NCI-H345 (cell line): ENCODE measurements around the gene RSAD1.
A peak's percentile ranks its signal among the peaks of the same experiment; 100 is the strongest.

Source experiments
- DNase-seq: peaks from one replicate; lab custom pipeline; 2025; lab: John Stamatoyannopoulos, UW

Gene RSAD1

DNA sequence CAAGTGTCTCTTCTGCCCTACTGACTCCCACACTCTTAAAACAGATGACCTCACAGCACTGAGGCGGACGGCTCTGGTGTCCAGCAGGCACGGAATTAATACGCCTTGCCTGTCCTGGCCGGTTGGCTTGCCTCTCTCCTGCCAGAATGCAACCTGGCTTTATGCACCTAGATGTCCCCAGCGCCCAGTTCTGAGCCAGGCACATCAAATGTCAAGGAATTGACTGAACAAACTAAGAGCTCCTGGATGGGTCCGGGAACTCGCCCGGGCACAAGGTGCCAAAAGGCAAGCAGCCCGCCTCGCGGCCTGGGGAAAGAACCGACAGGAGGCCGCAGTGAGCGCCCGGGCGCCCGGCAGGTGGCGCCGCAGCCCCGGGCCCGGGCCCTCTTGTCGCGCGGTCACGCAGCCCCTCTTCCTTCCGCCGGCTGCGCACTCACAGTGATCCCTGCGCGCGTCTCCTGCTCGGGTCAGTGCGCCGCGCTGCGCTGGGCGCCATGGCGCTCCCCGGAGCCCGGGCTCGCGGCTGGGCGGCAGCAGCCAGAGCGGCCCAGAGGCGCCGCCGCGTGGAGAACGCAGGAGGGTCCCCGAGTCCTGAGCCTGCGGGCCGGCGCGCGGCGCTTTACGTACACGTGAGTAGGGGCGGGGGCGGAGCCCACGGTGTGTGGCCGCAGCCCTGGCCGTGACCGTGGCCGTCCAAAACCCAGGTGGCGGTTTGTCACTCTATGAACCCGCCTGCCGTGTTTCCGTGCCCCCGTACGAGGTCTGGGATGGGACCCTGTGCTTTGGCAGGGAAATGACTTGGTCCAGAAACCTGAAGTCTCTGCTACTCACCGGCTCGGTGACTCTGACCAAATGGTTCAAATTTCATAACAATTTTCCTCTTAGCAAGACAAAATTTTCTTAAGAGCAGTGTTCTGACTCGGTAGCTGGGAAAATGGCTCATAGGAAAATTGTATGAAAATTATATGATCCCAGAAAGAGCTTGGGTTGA, at the start of gene RSAD1:
Gene RSAD1, plus strand, starts transcription at position 470 of the 991 bp plus-strand sequence. Its CDS starts 25 bp downstream, at position 495.
- peak; percentile 83 for DNase-seq

- no peak for DNase-seq
These were observed 48.9 kb upstream of the RSAD1 start for GRCh38 chr17:50429793-50430192.

DNA sequence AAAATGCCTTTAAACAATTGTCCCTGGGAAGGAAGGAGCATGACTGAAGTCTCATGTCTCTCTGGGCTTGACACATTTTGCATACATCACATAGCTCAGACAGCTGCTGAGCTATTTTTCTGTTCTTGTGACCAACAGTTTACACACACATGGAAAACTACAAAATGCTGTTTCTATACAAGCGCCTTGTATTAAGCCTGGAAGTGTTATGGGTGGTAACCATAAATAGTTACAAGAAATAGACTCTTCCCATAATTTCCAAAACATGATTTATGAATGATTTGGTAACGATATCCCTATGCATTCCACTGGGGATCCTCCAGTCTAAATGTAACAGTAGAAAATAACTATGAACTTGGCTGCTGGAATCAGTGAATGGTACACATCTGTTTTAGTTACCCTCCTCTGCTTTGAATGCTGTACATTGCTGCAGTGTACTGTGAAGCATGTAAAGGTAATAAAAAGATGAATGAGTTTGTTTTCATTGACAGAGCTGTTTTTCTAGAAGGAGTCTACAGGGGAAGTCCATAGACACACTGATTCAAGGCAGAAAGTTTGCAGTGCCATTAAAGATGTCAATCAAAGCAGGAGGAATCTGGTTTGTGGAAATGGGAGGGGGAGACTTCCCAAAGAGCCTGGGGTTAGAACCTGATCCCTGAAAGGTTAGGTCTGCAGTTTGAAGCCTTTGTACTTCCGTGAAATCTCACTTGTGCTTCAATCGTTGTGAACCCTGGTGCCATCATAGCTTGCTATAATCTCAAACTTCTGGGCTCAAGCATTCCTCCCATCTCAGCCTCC, 47.6 kb upstream of the RSAD1 start:
- DNase-seq: no peak

DNA sequence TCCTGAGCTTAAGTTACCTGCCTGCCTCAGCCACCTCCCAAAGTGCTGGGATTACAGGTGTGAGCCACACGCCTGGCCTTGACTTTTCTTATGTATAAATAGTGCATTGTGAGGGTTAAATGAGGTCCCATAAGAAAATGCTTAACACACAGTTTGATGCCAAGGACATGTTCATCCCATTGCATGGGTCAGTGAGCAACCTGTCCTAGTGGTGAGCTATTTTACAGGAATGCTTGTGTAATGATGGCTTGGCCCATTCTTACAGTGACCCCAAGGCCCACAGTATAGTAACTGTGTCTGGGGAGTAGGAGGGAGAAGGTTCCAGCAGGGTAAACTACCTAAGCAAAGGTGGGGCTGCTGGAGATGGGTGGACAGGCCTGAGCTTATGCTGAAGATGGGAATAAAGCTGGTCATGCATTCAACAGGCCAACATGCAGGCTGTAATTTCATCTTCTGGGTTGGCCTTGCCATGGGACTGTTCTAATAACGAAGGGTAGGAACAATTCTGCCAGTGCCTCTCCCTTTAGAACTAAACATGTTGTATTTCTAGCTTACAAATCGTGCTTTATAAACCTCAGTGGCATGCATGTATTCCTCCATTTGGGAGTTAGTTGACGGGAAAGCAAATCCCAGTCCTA, 46.4 kb upstream of the RSAD1 start:
- DNase-seq: no peak

GRCh38 chr17:50437409-50437808, 41.3 kb upstream of the RSAD1 start:
- DNase-seq: no peak

DNA sequence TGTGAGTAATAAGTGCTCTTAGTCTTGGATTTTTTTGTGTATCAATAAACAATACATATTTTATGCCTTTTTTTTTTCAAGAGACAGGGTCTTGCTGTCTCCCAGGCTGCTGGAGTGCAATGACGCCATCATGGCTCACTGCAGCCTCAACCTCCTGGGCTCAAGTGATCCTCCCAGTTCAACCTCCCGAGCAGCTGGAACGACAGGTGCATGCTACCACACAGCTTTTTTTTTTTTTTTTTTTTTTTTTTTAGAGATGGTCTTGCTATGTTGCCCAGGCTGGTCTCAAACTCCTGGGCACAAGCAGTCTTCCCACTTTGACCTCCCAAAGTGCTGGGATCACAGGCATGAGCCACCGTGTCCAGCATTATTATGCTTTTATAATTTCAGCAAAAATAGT, 39.7 kb upstream of the RSAD1 start:
- DNase-seq: no peak

DNA sequence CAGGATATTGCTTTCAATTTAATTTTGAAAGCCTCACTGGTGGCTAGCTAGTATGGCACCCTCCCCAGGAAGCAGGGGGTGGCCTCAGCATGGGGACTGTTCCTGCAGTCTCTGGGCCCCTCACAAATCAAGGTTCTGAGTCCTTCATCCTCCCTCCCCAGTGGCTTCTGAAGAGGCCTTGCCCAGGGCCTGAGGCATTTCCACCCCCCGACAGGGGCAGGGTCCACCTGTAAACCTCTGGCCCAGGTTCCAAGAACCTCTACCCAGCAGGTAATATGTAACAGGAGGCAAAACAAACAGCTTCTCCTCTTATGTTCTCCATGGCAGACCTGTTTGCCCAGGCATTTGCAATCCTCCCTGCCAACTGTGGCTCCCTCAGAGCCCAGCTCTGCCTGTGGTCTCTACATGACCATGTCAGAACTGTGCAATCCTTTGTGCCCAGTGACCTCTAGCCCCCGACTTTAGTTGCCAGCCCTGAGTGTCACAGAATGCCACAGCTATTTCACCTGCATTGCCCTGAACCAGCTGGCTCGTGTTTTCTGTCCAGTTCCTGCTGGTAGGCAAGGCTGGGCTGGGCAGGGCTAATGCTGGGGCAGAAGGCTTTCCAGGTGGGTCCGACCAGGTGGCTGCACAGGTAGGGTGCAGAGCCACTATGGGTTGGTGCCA, 38.4 kb upstream of the RSAD1 start:
- DNase-seq: peak; percentile 36

DNA sequence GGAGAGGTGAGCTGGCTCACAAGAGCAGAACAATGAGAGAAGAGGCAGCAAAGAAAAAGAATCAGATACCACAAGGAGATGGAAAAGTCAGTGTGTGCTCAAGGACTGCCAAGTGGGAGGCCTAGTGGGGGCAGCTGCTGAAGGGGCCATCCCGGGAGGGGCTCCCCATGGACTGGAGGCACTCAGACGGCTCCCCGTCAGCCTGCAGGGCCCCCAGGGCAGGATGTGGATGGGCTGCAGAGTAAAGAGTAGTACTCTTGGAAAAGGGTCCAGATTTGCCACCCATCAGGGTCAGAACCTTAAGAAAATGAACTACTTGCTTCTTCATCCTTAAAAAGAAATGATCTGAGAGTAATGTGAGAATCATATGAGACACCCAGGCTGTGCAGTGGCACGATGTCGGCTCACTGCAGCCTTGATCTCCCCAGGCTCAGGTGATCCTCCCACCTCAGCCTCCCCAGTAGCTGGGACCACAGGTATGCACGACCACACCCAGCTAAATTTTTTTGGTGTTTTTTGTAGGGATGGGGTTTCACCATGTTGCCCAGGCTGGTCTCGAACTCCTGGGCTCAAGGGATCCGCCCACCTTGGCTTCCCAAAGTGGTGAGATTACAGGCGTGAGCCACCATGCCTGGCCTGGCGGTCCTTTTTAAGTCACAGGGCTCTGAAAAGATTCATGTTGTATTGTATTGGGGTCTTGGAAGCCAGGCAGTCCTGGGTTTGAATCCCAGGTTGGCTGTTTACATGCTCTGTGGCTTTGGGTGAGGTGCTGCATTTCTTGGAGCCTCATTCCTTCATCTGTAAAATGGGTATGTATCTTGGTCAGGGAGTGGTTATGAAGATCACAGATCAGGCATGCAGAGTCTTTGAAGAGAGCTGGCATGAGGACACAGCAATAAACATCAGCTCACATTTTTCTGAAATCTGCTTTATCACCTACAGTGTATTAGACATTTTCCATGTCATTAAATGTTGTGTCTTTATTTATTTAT, 37.5 kb upstream of the RSAD1 start:
- DNase-seq: no peak

DNA sequence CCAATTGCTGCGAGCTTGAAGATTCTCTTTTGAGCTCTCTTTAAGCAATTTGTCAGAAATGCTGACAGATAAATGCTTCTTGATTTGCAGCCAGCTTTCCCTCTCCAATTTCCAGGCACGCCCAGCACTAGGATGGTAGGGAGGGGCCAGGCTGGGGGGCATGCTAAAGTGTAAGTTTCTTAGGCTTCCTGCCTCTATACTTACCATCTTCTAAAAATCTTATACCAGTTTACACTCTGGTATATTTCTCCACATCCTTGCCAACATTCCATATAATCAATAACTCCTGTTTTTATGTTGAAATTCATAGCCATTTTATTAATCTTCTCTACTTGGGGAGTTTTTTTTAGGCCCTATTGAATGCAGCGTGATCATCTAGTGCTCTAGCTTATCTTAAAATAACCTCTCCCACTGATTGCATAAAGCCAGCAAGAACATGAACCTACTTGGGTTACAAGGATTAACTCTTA, 35.1 kb upstream of the RSAD1 start:
- DNase-seq: no peak

- no peak for DNase-seq
These were observed 33.6 kb upstream of the RSAD1 start for GRCh38 chr17:50444841-50445715.

GRCh38 chr17:50445730-50446325, 32.8 kb upstream of the RSAD1 start:
- no peak for DNase-seq

DNA sequence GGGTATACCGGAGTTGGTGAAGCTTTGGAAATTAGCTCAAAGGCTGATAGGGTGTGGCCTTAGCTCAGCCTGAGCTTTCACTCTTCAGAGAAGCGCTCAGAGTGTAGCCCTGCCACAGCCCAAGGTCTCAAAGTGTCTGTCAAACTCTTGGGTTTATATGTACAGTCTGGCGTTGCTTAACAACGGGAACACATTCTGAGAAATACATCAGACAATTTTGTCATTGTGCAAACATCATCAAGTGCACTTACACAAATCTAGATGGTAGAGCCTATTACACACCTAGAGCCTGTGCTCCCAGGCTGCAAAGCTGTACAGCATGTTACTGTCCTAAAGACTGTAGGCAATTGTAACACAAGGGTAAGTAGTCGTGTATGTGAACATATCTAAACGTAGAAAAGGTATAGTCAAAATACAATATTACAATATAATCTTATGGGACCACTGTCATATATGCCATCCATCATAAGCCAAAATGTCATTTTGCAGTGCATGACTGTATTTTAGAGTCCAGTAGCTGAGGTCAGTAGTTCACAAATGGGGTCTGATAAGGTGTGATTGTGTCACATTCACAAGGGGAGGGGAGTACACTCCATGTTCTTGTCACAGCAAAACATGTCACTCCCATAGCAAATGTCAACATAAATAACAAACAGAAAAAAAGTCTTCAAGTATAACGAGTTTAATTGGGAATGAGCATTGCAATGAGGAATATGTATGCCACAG, 30.6 kb upstream of the RSAD1 start:
- peak; percentile 16 for DNase-seq

DNA sequence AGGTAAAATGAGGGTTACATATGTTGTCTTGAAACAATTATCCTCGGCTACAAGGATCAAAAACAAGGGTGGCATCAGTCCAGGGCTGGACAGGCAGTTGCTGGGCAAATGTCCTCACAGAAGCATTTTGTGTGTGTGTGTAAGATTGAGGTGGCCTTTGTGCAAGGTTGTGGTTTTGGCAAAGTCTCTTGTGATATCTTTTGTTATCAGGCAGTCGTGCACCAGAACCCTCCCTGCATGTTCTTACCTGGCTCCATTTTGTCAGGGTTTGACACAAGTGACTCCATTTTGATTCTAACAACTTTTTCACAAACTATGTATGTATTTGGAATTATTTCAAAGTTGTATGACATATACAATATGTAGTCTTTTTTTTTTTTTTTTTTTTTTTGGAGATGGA, 30.0 kb upstream of the RSAD1 start:
- DNase-seq: no peak

DNA sequence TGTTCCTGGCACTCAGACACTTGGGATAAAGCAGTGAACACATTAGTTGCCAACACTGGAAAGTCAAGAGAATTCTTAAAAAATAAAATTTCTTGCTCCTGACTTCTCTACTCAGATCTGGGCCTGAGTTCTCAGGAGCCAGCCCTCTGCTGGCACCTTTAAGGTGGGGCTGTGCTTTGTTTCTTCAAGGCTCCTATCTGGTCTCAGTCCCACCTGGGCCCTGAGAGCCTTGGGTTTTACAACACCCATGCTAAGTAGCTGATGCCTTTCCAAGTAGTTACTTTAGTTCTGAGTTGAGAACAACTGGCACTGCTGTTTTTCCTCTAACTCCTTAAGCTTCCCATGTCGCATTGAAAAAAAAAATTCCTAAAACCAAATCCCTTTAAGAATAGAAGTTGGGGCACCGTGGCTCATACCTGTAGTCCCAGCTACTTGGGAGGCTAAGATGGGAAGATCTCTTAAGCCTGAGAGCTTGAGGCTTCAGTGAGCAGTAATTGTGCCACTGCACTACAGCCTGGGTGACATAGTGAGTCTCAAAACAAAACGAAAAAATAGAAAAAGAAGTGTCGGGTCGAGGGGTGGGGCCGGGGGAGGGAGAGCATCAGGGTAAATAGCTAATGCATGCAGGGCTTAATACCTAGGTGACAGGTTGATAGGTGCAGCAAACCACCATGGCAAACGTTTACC, 26.6 kb upstream of the RSAD1 start:
- DNase-seq: no peak

DNA sequence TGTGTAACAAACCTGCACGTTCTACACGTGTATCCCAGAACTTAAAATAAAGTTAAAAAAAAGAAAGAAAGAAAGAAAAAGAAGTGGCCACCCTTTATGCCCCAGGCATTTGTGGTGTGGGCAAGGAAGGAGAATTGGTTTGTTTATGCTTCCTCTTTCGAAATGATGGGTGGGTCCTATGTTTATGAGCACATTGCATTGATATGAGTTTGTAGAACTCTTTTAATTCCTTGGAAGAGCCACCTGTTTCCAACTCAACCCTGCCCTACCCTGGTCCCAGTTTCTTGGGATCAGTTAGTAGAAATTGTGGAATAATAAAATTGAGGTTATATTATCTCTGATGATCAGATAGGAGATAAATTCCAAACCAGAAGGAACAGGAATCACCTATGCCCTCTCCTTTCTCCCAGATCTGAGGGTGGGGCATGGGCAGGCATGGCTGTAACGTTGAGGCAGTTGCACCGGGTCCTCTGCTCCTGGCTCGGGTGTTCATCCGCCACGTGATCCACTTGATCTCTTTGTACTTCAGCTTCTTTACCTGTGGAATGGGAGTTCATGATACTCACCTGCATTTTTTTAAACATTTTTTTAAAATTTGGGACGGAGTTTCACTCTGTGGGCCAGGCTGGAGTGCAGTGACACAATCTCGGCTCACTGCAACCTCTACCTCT, 25.9 kb upstream of the RSAD1 start:
- no peak for DNase-seq

- DNase-seq: no peak
These were observed 24.8 kb upstream of the RSAD1 start for GRCh38 chr17:50453901-50454300.

DNA sequence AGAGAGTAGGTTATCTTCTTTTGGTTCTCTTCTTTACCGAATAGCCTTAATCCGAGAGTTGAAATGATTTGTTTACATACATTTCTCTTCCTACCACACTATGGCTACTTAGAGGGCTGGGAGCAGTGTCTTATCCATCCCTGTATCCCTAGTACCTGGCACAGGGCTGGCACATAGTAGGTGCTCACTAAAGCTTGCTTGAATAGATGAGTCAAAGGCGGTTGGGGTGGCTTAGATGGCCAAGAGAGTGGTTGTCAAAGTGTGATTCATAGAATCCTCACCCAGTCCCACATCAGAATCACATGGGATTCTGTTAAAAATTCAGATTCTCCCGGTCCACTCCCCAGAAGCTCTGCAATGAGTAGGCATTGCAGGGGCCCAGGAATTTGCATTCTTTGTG, 21.0 kb upstream of the RSAD1 start:
- no peak for DNase-seq
